ENCODE data around the gene PRKD1. TPM values are rescaled to one million over a fixed set of nuclear protein-coding genes. Genes with fewer than 3 reads are reported as not detected.

Gene PRKD1
- total RNA-seq, 1 experiment from 2014 or later = not detected

- intact Hi-C loops (cut with micrococcal nuclease) = no loop called here
- POLR2A ChIA-PET = no interaction called here
These were observed 2.4 kb downstream of the PRKD1 start for GRCh38 chr14:29925101-29925722.

More at GRCh38 chr14:29925101-29925722, 2.4 kb downstream of the PRKD1 start:
- Histone ChIP-seq H3K4me3 (replicated peaks in 1 of 2; ENCODE audit: low read depth in 1 of 2, low read length in 2 of 2) (no peak overlapping the region), H2AFZ (ENCODE audit: low read depth, low read length, poor library complexity, severe bottlenecking) (no peak overlapping the region), H3K27ac (ENCODE audit: low read depth, low read length) (no peak overlapping the region), H3K79me2 (ENCODE audit: insufficient read depth, low read length) (no peaks in the 10 kb centered on the region), H3K9me3 (ENCODE audit: control insufficient read depth in 1 of 2, insufficient read depth in 1 of 2, low read depth in 1 of 2, low read length in 2 of 2) (peaks cover 13 to 23% of the 10 kb centered on the region in 2 experiments; a peak in 2 of 4 replicates), H3K4me2 (ENCODE audit: low read length) (no peak overlapping the region), H3K4me1 (ENCODE audit: control insufficient read depth in 1 of 2, insufficient read depth in 2 of 2, low read length in 2 of 2) (no peaks in the 10 kb centered on the region), H3K36me3 (ENCODE audit: control insufficient read depth in 1 of 2, insufficient read depth in 2 of 2, low read length in 2 of 2) (no peaks in the 10 kb centered on the region), H3K27me3 (ENCODE audit: insufficient read depth, low read length) (no peaks in the 10 kb centered on the region), H4K20me1 (ENCODE audit: insufficient read depth) (no peaks in the 10 kb centered on the region), H3K9me2 (ENCODE audit: insufficient read depth) (no peaks in the 10 kb centered on the region), H3K9ac (ENCODE audit: low read length) (no peak overlapping the region)
- no peak for TF ChIP-seq CEBPB (IDR thresholded peaks at IDR 0.05; ENCODE audit: low read depth)
- TF ChIP-seq ZNF274 (IDR thresholded peaks at IDR 0.05; ENCODE audit: low read depth, low read length) = no peak
- no peak for TF ChIP-seq ATF3 (IDR thresholded peaks at IDR 0.05)
- TF ChIP-seq POLR2A (IDR thresholded peaks at IDR 0.05; ENCODE audit: borderline replicate concordance, extremely low read depth, insufficient read depth, insufficient read length) = no peak
- no peak for TF ChIP-seq TCF7L2 (IDR thresholded peaks at IDR 0.05; ENCODE audit: borderline replicate concordance, extremely low read depth, insufficient read depth, insufficient read length)
- TF ChIP-seq YY1 (IDR thresholded peaks at IDR 0.05; ENCODE audit: extremely low read depth, insufficient replicate concordance, low read depth, low read length) = no peak
- no peak for TF ChIP-seq MAX (IDR thresholded peaks at IDR 0.05)
- TF ChIP-seq, protein P1, sequence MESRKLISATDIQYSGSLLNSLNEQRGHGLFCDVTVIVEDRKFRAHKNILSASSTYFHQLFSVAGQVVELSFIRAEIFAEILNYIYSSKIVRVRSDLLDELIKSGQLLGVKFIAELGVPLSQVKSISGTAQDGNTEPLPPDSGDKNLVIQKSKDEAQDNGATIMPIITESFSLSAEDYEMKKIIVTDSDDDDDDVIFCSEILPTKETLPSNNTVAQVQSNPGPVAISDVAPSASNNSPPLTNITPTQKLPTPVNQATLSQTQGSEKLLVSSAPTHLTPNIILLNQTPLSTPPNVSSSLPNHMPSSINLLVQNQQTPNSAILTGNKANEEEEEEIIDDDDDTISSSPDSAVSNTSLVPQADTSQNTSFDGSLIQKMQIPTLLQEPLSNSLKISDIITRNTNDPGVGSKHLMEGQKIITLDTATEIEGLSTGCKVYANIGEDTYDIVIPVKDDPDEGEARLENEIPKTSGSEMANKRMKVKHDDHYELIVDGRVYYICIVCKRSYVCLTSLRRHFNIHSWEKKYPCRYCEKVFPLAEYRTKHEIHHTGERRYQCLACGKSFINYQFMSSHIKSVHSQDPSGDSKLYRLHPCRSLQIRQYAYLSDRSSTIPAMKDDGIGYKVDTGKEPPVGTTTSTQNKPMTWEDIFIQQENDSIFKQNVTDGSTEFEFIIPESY (IDR thresholded peaks at IDR 0.05; ENCODE audit: extremely low read depth, insufficient replicate concordance, low read length) = no peak
- TF ChIP-seq ELF1 (IDR thresholded peaks at IDR 0.05; ENCODE audit: borderline replicate concordance, low read depth) = no peak
- TF ChIP-seq FOSL1 (IDR thresholded peaks at IDR 0.05; ENCODE audit: low read depth) = no peak
- TF ChIP-seq EZH2 (IDR thresholded peaks at IDR 0.05) = no peak
- no peak for TF ChIP-seq SP1 (IDR thresholded peaks at IDR 0.05; ENCODE audit: low read depth)
- TF ChIP-seq SRF (IDR thresholded peaks at IDR 0.05; ENCODE audit: low read depth) = no peak
- no peak for TF ChIP-seq POLR2AphosphoS5 (IDR thresholded peaks at IDR 0.05; ENCODE audit: low read depth, low read length)
- no peak for TF ChIP-seq CTCF (IDR thresholded peaks at IDR 0.05 in 2 of 3, conservative IDR thresholded peaks at IDR 0.05 in 1 of 3; ENCODE audit: borderline replicate concordance in 1 of 3, insufficient read depth in 1 of 3, low read depth in 2 of 3, low read length in 2 of 3)
- no peak for TF ChIP-seq CBX3 (IDR thresholded peaks at IDR 0.05; ENCODE audit: low read depth)
- no peak for TF ChIP-seq EZH2phosphoT487 (IDR thresholded peaks at IDR 0.05; ENCODE audit: borderline replicate concordance)
- TF ChIP-seq ZFX (IDR thresholded peaks at IDR 0.05) = no peak
- TF ChIP-seq, protein P2, sequence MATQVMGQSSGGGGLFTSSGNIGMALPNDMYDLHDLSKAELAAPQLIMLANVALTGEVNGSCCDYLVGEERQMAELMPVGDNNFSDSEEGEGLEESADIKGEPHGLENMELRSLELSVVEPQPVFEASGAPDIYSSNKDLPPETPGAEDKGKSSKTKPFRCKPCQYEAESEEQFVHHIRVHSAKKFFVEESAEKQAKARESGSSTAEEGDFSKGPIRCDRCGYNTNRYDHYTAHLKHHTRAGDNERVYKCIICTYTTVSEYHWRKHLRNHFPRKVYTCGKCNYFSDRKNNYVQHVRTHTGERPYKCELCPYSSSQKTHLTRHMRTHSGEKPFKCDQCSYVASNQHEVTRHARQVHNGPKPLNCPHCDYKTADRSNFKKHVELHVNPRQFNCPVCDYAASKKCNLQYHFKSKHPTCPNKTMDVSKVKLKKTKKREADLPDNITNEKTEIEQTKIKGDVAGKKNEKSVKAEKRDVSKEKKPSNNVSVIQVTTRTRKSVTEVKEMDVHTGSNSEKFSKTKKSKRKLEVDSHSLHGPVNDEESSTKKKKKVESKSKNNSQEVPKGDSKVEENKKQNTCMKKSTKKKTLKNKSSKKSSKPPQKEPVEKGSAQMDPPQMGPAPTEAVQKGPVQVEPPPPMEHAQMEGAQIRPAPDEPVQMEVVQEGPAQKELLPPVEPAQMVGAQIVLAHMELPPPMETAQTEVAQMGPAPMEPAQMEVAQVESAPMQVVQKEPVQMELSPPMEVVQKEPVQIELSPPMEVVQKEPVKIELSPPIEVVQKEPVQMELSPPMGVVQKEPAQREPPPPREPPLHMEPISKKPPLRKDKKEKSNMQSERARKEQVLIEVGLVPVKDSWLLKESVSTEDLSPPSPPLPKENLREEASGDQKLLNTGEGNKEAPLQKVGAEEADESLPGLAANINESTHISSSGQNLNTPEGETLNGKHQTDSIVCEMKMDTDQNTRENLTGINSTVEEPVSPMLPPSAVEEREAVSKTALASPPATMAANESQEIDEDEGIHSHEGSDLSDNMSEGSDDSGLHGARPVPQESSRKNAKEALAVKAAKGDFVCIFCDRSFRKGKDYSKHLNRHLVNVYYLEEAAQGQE (IDR thresholded peaks at IDR 0.05; ENCODE audit: low read depth) = no peak
- TF ChIP-seq EGR1 (IDR thresholded peaks at IDR 0.05; ENCODE audit: low read depth) = no peak
- no TSS peak for BruUV-seq (replicated peaks)
- ChIA-PET CTCF (no interaction called here), RAD21 (ENCODE audit: low non-redundant PET in 1 of 2, low total read pairs in 2 of 2, uncharacterized antibody in 2 of 2, unreplicated experiment in 2 of 2) (no interaction called here)
- ATAC-seq (no peak), DNase-seq (ENCODE audit: low read depth, low spot score) (no peak)

All from HCT116 (cell line).